HL-60 (cell line): ENCODE measurements around the gene NDUFA3.

Experiments used
- GABPA ChIP-seq: IDR thresholded peaks from 2 replicates; pipeline ENCODE4 v1.6.1; 2012; ENCODE audit warnings: low read depth
- REST ChIP-seq: IDR thresholded peaks from 2 replicates; pipeline ENCODE4 v1.6.1; 2012; ENCODE audit warnings: low read depth; ENCODE audit not compliant: insufficient replicate concordance
- TF ChIP-seq, protein P1 (sequence below): IDR thresholded peaks from one replicate; pipeline ENCODE4 v1.5.1; 2011; ENCODE audit warnings: low read length, control low read depth, inconsistent platforms; ENCODE audit not compliant: insufficient read depth

DNA sequence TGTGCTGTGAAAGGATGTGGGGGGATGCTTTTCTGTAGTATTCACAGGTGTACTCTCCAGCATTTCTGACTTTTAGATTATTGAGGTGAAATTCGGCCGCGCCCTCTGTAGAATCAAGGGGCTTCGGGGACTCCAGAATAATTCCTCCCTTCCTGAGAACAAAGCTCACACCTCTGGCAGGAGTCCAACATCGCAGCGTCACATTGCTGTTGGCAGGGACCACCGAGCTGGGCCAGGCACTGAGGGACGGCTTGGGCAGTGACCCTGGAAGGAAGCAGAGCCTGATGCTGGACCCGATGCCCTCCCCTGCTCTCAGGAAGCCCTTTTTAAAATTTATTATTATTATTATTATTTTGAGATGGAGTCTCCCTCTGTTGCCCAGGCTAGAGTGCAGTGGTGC, 27.8 kb upstream of the NDUFA3 start:
- TF ChIP-seq REST (no peak), GABPA (no peak)
- TF ChIP-seq, protein P1, sequence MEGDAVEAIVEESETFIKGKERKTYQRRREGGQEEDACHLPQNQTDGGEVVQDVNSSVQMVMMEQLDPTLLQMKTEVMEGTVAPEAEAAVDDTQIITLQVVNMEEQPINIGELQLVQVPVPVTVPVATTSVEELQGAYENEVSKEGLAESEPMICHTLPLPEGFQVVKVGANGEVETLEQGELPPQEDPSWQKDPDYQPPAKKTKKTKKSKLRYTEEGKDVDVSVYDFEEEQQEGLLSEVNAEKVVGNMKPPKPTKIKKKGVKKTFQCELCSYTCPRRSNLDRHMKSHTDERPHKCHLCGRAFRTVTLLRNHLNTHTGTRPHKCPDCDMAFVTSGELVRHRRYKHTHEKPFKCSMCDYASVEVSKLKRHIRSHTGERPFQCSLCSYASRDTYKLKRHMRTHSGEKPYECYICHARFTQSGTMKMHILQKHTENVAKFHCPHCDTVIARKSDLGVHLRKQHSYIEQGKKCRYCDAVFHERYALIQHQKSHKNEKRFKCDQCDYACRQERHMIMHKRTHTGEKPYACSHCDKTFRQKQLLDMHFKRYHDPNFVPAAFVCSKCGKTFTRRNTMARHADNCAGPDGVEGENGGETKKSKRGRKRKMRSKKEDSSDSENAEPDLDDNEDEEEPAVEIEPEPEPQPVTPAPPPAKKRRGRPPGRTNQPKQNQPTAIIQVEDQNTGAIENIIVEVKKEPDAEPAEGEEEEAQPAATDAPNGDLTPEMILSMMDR, result no peak
